Suppressor macrophage (primary cell): Measurements from ENCODE around the gene SEMA4C.

Source experiments
- DNase-seq, 4 experiments: peaks; one replicate each; pipeline ENCODE4 v3.0.0-alpha.2; 2020 to 2022

SEMA4C gene

DNA sequence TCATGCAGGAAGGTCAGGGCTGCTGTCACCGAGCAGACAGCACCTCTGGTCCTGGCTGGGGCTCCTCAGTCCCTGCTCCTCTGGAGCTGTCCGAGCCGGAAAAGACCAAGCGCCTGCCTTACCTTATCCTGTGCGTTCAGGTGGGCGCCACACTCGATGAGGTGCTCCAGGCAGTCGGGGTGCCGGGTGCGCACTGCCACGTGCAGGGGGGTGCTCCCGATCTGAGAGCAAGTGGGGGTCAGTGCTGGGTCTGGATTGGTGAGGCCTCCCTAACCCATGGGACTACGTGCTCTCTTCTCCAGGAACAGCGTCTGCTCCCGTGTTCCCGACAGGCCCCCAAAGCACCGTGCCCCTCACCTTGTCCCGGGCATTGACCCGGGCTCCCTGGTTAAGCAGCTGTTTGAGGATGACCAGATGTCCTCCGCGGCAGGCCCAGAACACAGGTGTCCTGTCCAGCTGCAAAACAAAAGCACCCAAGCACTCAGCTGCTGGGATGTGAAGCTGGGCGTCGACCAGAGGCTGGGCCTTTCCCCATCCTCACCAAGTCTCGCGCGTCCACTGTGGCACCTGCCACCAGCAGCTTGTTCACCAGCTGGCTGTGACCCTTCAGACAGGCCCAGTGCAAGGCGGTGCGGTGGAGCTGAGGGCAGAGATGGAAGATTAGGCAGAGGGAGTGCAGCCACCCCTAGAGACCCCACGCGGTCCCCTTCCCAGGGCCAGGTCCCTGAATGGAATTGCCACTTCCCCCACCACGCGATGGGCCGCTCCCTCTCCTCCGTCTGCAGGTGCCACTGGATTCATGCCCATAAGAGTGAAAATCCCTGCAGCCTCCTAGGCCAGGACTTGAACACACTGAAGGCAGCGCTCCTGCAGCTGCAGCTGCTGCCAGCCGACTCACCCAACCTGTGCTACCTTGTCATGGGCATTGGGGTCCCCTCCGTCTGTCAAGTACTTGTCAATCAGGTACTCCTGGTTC lies 29.7 kb downstream of the SEMA4C start:
- DNase-seq: no peak

DNA sequence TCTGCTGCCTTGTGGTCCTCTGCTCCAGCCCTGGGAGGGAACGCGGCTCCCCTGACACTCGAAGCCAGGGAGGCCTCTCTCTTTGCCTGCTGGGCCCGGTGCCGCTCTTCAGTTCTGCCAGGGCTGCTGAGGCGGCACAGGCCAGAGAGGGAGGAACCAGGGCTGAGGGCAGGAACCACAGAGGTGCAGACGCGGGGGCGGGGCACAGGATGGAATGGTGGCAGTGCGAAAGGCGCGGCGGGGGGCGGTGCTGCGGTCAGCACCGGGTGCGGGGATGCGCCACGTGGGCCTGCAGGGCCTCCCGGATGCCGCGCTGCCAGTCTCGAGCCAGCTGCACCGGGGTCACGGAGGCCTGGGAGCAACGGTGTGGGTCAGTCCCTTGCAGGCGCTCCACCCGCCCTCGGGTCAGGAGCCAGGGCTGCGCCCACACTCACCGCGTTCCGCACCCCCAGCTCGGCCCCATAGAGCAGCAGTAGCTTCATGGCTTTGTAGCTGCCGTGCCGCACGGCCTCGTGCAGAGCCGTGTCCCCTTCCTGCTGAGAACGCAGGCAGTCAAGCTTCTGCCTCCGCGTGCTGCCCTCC lies 30.5 kb downstream of the SEMA4C start:
- DNase-seq: peak in 3 of 4 experiments; percentile 34 to 68 (median 52)

DNA sequence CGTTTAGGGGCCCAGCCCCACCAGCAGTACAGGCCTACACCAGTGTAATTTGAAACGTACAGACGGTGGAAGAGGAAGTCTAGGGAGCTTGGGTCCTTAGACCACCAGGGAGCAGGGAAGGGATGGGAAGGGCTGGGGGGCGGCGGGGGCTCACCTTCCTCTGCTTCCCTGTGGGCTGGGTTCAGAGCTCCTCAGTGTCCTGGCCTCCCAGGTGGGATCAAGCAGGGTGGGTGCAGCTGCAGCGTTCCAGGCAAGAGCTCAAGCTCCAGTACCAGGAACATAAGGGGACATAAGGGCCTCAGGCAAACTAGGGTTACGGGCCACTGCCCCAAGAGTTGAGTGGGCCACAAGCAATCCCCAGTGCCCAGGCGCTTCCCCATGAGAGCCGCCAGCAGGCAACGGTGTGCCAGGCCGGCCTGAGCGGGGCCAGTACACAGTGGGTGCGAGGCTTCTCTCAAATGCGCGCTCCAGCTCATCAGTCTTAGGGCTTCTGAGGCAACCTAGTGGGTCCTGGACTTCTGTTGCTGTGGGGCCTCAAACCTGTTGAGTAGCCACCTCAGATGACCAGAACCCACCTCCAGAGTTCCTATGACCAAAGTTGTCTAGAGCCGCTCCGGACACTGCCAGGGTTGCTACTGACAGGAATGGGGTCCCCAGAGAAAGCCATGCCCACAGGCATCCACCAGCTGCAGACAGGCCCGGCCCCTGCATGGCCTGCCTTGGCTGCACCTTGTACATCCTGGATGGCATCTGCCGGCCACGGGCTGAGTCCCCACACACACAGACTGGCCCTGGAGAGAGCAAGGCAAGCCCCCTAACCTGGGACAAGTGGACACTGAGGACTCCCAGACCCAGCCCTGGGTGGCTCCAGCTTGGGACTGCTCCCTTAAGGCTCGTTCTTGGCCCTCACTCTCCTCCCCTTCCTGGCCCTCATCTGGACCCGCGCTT lies 31.3 kb downstream of the SEMA4C start:
- no peak for DNase-seq

DNA sequence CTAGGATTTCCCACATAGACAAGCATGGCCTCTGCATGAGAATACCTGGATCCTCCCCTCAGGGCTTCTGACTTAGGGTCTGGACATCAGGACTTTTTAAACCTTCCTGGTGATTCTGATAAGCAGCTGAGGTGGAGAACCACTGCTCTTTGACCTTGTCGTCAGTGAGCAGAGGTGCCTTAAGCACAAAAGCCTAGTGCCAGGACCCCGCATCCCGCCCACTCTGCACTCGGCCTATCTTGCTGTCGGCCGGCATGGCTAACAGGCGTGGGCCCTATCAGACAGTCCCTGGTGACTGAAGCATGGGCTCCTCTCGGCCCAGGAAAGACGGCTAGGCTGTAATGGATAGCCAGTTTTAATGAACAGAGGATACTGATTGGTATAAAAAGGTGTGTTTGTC lies 32.3 kb downstream of the SEMA4C start:
- DNase-seq: no peak

DNA sequence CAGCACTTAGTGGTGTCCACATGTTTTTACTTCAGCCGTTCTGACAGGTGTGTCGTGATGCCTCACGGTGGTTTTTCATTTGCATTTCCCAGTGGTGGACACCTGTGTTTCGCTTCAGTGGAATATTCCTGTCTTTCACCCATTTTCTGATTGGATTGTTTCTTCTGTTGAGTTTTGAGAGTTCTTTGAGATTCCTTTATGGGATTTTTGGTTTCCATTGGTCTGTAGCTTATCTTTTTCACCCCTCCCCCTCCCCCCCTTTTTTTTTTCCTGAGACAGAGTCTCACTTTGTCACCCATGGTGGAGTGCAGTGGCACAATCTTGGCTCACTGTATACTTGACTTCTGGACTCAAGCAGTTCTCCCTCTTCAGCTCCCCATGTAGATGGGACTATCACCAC lies 34.0 kb downstream of the SEMA4C start:
- no peak for DNase-seq

DNA sequence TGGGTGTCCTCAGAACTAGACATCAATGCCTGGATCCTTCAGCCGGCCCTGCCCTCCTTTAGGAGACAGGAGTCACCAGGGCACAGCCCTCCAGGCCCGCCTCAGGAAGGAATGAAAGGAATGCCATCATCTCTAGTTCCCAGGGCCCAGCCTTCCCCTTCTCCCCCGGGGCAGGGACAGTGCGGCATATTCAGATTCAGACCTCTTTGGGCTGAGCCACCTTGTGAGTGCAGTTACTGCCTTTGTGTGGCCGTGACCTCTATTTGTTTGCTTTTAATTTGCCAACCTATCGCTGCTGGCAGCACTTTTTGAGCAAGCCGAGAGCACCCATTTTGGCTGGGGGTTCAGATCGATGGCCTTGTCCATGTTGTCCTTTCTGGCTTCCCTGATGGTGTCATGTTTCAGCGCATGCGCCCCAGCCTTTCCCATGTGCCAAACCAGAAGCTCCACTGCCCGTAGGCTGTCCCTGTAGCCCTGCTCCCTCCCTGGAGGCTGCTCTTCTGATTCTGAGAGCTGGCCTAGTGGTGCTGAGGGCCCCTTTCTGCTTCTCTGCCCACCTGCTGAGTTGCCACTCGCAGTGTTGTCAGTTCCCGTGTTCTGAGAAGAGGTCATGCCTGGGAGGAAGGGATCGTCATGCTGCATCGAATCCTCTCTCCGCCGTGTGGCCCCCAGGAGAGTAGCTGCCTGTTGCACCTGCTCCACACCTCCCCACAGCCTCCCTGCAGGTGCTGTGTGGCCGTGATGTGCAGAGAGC lies 36.9 kb downstream of the SEMA4C start:
- DNase-seq: no peak

DNA sequence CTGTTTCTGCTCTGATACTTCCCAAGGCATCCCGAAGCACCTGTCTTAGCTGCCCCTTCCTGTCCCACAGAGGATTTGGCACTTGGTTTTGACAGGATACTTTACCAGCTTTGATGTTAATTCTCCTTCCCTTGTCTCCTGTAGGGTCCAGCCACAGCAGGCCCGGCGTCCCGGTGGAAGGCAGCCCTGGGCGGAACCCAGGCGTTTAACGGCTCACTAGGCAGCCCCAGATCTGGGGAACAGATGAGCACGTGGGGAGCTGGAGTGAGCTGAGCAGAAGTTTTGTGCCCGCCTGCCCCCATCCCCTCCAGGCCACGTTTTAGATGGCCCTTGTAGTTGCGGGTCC lies 37.5 kb downstream of the SEMA4C start:
- DNase-seq: no peak

DNA sequence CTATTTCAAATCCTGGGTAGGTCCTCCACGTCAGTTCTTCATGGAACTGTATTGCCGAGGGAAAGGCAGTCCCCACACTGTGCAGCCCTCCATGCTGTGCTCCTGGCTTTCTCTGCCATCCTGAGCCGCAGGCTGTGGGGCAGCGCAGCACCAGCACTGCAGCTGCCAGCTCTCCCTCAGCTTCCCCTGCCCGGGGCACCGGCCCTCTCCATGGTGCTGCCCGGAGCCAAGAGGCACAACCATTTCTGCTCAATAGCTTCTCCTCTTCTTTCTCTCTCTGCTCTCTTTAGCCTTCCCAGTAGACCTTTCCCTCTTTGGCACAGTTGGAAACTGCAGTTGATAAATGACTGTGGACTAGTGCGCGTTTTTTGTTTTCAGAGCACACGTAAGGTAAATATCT lies 38.2 kb downstream of the SEMA4C start:
- no peak for DNase-seq

DNA sequence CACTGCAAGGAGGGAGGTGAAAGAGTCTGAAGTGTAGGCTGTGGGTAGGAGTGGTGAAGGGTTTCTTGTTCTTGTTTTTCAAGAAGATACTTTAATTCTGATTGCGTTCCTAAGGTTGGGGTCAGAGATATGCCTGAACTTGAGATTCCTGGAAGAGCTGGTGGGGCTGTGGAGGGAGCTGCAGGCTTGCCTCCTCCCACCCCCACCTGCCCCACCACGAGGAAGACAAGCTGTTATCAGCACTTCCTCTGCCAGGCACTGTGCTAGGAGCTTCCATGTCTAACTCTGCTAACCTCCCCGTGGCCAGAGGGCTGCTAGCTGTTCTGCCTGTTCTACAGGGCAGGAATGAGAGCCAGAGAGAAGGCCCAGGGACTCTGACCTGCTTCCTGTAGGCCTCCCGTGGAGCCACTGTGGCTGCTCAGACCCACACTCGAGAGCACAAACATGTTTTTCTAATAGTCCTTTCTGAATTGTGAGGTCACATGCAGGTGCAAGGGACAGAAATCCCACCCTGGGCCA lies 39.8 kb downstream of the SEMA4C start:
- DNase-seq: no peak

DNA sequence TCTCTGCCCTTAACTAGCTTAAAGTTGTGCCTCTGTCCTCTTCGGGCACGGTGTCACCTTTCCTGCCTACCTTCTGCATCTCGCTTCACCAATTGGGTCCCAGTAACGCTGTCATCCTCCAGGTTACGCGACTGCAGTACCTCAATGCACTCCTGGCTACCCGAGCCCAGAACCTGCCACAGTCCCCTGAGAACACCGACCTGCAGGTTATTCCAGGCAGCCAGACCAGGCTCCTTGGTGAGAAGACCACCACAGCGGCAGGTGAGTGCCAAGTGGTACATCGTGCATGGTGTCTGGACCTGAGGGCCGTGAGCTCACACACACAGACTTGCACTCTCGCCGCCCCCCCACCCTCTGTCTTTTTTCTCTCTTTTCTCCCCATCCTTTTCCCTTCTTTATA lies 41.0 kb downstream of the SEMA4C start:
- DNase-seq: no peak

DNA sequence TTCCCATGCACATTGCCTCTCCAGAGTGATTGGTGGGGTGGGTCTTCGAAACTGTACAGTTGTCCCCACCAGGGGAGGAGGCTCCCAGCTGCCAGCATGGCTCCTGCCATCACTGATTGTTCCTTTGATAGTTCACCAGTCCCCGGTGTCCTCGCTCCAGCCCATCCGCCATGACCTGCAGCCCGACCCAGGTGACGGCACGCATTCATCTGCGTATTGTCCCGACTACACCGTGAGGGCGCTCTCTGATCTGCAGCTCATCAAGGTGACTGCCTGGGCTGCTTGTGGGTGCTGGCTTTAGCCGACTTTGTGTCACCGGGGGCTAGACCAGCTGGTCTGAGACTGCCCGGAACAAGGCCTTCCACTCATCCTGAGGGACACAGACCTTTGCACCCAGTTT lies 41.4 kb downstream of the SEMA4C start:
- no peak for DNase-seq

DNA sequence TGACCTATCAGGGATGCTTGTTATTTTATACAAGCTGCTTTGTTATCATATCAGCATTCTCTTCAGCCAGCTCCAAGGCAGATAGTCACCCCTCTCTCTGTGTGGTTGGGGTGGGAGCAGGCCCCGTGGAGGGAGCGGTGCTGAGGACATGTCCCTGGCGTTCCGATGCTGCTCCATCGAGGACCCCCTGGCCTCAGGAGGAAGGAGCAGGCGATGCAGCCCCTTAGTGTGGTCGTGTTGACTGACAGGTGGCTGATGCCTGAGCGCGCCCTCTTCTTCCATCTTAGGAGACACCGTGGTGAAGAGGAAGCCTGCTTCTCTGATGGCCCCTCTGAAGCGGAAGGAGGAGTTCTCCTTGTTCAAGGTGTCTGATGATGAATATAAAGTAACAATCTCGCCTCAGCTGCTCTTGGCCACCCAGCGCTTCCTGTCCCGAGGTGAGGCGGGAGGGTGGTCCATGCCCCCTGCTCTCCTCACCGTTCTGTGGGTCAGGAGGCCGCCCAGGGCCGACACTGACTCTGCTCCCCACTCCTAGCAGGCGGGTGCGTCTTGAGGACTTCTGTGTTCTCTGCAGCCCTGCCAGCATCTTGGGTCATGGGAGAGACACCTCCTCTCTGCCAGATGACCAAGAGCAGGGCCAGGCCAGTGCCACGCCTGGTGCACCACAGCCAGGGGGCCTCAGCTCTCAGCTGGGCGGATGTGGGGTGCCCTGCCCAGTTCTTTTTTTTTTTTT lies 43.2 kb downstream of the SEMA4C start:
- DNase-seq: no peak

DNA sequence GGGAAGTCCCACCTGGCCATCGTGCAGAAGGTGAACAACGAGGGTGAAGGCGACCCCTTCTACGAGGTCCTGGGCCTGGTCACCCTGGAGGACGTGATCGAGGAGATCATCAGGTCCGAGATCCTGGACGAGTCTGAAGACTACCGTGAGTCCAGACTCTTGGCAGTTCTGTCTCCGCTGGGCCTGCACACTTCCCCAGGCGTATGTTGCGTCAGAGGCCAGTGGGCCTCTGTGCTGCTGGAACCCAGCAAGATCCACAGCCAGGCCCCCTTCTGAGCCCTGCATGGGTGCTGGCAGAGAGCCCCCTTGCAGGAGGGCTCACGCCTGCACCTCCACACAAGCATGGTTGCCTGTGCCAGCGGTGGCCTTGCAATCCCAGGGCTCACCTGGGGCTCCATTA lies 44.8 kb downstream of the SEMA4C start:
- no peak for DNase-seq

DNA sequence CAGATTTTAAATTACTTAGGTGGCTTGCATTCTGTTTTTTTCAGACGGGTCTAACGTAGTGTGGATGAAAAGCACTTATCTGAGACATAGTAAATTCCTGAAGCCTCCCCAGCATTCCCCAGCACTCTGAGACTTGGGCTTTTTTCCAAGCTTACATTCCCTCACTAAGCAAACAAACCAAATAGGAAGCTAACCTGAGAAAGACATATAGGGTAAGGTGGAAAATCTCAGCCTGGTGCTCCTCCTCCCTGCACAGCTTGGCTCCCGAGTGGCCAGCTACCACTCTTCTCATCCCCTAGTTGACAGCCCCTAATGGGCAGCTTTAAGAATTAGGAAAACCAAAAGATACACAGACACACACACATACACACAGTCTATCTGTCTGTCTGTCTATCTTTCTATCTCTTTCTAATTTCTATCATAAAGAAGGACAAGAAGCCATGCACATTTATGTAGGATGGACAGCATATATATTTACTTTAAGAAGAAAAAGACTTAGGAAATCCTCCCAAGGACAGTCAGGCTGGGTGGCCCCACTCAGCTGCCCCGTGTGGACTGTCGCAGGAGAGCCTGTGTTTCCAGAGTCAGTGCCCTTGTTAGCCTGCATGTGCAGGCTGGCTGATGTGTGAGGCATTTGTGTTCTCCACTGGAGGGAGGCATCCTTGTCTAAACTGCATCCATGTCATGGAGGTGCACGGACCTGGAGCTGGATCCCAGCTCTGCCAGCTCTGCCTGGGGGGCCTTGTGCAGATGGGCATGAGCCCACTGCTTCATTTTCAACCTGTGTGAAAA lies 45.6 kb downstream of the SEMA4C start:
- DNase-seq: no peak

DNA sequence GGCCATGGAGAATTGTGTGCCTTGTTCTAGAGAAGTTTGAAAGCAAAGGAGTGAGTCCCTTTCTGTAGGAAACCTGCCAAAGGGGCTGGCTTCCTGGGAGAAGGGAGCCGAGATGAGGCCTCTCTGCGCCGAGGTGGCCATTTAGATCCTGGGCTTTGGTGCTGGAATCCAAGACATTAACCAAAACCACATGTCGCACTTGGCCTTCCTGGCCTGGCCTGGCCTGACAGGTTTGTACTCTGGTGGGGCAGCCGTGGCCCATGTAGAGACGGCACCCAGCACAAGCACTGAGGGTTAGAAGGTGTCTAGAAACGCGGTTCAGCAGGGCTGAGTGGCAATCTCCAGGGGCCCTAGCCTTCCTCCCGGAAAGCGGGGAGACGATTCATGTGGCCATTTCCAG lies 46.7 kb downstream of the SEMA4C start:
- DNase-seq: no peak

DNA sequence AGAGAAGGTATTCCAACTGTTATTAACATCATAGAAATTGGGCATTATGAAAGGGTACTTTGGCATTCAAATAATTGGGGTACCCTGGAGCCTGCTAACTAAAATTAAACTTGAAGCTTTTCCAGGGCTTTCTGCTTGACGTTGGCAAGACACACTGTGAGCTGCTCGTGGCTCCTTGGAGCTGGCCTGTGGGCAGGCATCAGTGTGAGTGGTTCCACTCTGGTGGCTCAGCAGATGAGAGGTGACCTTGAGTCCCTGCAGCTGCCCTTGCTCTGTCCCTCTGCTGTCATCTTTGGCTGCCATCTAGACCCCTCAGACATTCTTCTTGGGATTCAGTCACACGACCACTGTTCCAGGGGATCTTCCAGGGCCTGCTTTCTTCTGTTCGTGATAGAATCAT lies 47.1 kb downstream of the SEMA4C start:
- DNase-seq: no peak

DNA sequence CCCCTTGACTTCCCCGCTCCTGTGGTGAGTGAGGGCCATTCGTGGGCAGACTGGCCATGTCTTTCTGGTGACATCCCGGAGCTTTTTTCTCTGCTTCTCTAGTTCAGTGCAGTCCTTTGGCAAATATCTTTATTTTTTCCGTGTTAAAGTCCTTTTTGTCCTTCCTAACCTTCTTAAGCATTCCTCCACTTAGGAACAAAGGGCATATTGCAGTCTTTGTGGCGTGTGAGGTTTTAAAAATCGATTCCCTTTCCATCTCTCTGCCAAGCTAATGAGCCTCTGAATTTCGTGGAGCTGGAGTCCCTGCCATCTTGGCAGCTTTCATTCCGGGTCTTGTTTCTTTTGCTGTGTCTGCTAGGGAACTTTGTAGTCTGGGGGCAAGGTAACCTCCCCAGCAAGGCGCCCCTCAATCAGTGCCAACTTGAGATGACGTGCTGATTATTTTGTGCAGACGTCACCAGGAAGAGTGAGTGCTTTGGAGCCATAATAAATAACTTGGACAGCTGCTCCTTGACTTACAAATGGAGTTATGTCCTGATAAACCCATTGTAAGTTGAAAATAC lies 48.7 kb downstream of the SEMA4C start:
- no peak for DNase-seq

DNA sequence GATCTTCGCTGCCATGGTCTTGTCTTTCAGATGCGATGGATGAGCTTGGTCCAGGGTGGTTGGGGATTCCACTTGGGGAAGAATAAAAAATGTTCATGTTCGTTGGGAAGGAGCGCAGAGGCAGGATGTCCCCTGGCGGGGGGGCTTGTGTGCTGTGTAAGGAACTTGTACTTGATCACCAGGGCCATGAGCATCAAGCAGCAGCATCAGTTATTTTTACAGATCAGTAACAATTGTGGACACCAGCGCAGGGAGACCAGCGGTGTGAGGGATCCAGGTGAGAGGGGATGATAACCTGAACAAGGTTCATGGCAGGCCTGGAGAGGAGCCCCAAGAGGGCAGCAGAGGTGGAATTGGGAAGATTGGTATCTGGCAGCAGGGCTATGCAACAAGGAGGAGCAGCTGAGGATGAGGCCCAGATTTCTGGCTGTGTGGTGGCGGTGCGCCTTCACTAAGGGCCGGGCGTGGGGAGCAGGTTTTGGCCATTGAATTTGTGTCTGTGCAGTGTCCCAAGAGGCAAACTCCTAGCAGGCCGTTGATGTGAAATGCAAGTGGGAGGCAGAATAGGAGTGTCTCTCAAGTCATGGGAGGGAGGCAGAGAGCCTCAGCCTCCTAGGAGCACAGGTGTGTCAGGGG lies 49.9 kb downstream of the SEMA4C start:
- DNase-seq: no peak

DNA sequence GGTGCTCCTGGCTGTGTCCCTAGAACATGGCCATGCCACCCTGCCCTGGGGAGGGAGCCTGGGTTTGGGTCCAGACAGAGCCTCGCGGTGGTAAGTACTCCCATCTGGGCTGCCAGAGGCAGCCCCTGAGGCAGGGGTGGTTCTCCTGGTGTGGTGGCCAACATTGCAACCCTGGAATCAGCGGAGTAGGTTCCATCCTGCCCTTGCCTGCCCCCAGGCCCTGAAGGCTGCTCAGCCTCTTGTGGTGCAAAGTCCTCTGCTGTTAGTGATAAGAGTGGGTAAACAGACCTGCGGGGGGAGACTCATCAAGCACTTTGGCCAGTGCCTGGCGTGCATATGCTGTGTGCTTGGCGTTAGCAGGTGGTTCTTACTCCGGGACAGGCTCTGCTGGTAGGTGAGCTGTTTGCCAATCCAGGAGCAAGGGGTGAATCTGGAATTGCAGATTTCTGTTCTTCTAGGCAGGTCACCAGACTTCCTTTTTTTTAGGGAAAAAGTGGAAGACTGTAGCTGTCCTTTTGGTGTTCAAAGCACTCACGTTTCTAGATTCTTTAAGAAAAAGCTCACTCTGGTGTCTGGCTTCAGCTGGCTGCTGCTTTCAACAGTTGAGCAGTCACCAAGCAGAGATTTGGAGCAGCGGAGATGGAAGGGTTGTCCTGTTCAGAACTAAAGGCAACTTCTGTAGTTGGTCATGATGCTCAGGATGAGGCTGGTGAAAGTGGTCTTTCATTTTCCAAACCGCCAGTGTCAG lies 50.6 kb downstream of the SEMA4C start:
- DNase-seq: no peak
